ENCODE measurements around the gene SPTSSA.
A peak's percentile ranks its signal among the peaks of the same experiment; 100 is the strongest.

The SPTSSA gene

DNA sequence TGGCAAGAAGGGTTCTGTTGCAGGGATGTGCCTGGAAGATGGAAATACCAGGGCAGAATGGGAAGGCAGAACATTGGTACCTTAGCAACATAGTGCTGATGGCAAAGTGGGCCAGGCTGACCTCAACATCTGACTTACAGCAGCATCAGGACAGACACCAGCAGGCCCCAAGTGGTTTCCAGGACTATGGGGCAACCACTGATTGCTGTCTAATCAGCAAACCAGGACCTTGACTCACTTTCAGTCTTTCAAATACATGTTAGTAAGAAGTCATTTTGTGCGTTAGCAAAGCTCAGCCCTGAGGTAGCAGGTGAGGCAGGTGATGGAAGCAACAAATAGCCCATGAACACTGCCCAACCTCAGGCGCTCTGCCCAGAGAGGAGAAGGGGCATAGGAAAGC is 4.7 kb upstream of the SPTSSA start:
- TF ChIP-seq, protein P1, sequence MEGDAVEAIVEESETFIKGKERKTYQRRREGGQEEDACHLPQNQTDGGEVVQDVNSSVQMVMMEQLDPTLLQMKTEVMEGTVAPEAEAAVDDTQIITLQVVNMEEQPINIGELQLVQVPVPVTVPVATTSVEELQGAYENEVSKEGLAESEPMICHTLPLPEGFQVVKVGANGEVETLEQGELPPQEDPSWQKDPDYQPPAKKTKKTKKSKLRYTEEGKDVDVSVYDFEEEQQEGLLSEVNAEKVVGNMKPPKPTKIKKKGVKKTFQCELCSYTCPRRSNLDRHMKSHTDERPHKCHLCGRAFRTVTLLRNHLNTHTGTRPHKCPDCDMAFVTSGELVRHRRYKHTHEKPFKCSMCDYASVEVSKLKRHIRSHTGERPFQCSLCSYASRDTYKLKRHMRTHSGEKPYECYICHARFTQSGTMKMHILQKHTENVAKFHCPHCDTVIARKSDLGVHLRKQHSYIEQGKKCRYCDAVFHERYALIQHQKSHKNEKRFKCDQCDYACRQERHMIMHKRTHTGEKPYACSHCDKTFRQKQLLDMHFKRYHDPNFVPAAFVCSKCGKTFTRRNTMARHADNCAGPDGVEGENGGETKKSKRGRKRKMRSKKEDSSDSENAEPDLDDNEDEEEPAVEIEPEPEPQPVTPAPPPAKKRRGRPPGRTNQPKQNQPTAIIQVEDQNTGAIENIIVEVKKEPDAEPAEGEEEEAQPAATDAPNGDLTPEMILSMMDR (IDR thresholded peaks at IDR 0.05; ENCODE audit: low read depth, low read length) = no peak
- H3K4me3 ChIP-seq (ENCODE audit: low read depth, low read length) = no peak overlapping the region

DNA sequence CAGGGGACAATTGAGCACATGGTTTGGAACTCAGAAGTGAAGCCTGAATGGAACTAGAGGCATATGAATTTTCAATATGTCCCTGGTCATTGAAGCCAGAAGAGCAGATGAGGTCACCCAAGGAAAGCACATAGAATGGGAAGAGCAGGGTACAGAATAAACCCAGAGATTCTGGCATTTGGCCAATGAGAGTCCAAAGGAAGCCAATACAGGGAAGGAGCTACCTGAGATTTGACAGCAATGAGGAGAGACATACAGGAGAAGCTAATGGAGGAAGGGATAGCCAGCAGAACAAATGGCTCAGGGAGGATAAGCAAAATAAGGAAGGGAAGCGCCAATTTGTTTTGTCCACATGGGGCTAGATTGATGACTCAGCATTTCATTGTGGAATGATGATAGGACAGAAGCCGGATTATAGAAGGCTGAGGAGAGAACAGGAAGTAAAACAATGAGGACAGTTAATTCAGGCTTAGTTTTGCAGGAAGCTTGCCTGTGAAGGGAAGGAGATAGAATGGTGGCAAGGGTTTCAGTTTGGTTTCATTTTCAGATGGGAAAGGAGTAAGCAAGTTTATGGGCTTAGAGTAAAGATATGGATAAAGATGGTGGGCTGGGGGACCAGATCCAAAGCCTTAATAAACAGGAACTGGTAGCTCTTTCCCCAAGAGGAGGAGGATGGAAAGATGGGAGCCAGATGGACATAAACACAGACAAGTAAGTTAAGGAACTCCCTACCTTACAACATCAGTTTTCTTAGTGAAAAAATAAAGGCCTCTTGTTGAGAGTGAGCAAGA is 3.2 kb upstream of the SPTSSA start:
- TF ChIP-seq, protein P1 (IDR thresholded peaks at IDR 0.05; ENCODE audit: low read depth, low read length) = no peak
- no peak overlapping the region for H3K4me3 ChIP-seq (ENCODE audit: low read depth, low read length)

DNA sequence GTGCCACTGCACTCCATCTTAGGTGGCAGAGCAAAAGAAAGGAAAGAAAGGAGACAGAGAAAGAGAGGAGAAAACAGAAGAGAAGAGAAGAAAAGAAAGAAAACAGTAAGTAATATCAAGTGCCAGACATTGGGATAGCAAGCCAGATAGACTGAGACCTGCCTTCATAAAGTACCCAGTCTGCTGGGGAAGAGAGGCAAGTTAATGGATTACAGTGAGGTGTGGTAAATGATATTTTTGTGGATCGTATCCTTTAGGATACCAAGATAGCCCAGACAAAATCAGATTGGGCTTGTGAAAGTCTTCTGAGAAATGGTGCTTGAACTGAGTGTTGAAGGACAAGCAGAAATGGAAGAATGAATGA is 1.5 kb upstream of the SPTSSA start:
- TF ChIP-seq, protein P1 (IDR thresholded peaks at IDR 0.05; ENCODE audit: low read depth, low read length) = no peak
- no peak overlapping the region for H3K4me3 ChIP-seq (ENCODE audit: low read depth, low read length)

DNA sequence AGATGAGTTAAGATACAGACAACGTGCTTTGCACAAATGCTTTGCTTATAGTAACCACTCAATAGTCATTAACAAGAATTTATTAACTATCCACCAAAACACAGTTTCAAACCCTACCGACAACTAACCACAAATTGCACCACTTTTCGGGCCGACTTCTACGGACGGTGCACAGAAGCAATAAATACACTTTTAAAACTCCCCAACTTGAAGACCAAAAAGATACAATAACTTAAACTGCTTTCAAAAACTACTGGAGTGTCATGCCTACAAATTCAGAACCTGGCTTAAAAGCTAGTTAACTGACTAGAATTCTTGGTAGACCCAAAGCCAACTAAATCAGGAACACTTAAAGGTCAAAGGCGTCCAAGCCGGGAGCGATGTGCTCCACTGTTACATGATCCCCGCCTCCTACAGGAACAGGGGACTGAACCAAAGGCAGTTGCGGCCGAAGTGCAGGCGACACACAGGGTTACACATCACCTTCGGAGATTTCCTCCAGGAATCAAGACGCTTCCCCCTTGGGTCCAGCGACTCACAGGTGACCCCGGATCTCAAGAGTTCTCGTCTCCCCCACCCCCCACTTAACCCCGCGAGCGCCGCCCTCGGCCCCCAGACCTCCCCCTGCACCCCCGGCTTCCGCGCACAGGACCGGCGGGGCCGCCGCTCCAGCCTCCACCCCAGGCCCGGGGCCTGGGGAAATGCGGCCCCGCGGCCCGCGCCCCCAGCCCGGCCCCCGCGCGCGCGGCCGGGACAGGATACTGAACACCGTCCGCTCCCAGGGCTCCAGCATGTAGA is 507 bp downstream of the SPTSSA start:
- TF ChIP-seq, protein P1 (IDR thresholded peaks at IDR 0.05; ENCODE audit: low read depth, low read length) = no peak
- peak overlapping the region; percentile 80 for H3K4me3 ChIP-seq (ENCODE audit: low read depth, low read length)

DNA sequence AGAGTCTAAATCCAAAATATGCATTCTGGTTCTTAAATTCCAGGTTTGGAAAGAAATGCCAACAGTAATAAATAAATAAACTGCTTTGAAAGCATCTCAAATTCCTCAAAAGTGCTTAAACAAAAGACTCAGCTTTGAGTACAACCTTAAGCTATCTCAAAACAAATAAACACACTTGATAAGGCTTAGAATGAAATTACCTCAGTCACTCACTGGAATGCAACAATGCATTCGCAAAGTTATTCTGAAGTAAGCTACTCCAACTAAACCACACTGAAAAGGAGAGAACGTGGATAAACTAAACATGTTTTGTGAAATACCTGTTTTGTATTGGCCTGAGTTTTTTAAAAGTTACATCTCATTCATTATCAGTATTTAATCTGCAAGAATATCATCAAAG is 1.2 kb downstream of the SPTSSA start:
- TF ChIP-seq, protein P1 (IDR thresholded peaks at IDR 0.05; ENCODE audit: low read depth, low read length) = no peak
- H3K4me3 ChIP-seq (ENCODE audit: low read depth, low read length) = peak overlapping the region; percentile 80

DNA sequence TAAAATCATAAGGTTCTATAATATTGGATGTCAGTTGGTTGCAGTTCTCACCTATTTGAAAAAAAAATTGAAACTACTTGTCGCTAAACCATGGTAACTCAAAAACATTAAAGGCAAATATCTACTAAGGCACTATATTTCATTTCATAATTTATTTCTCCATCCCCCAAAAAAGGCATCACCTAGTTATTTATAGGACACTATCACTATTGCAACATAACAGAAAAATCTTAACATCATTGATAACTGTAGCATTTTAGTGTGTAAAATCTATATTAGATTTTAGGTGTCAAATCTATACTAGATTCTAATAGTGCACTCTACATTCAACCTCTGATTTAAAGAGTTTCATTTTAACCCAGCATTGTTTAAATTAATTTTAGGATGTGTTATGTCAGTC is 1.7 kb downstream of the SPTSSA start:
- TF ChIP-seq, protein P1 (IDR thresholded peaks at IDR 0.05; ENCODE audit: low read depth, low read length) = no peak
- peak overlapping the region; percentile 80 for H3K4me3 ChIP-seq (ENCODE audit: low read depth, low read length)

DNA sequence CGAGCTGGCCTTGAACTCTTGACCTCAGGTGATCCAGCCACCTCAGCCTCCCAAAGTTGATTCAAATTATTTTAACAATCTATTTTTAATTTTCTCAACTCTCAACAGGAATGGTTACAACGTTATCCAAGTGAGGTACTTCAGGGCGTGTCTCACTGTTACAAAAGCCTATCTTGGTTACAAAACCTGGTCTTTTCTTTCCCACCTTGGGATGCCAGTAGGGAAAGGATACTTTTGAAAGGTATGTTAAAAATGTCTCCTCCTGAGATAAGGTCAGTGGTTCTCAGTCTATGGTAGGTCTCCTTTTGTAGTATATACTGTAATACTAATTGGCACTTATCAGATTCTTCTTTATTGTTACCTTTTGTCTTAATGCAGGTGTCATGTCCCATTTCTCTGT is 4.9 kb downstream of the SPTSSA start:
- no peak overlapping the region for H3K4me3 ChIP-seq (ENCODE audit: low read depth, low read length)
- TF ChIP-seq, protein P1 (IDR thresholded peaks at IDR 0.05; ENCODE audit: low read depth, low read length) = no peak

All from WI38 (cell line).